OCI-LY7 (cell line): ENCODE measurements around the gene PLPPR3. TPM values are rescaled to one million over a fixed set of nuclear protein-coding genes. Genes with fewer than 3 reads are reported as not detected.

ENCODE experiments used
- BruUV-seq: library from RNA; stranded (reverse); fragments of 400-500 nt; replicated peaks from 2 replicates; lab custom pipeline; 2021; lab: Mats Ljungman, UMichigan
- CTCF ChIA-PET: fragments of 300-600 bp; sonication (Branson Sonifier 250); formaldehyde crosslinking; loops from one replicate; lab custom pipeline; 2022; ENCODE audit warnings: antibody characterized with exemption; ENCODE audit not compliant: unreplicated experiment; lab: Charles Lee
- POLR2A ChIA-PET: fragments of 300-600 bp; sonication (Branson Sonifier 250); formaldehyde crosslinking; loops from one replicate; lab custom pipeline; 2022; ENCODE audit warnings: antibody characterized with exemption; lab: Charles Lee
- DNase-seq: peaks from one replicate; pipeline ENCODE4 v3.0.0-alpha.2; 2015; ENCODE audit warnings: low spot score
- H2AFZ ChIP-seq: fragments of 200-600 bp; sonication (generic), shearing (Covaris generic); 2 replicates; pipeline ENCODE4 v1.6.1; 2014; ENCODE audit warnings: mild to moderate bottlenecking, antibody characterized with exemption, low read length, moderate library complexity
- H3K27ac ChIP-seq: fragments of 200-600 bp; sonication (generic); 2 replicates; pipeline ENCODE4 v1.5.1; 2014; ENCODE audit warnings: mixed run types, low read depth, mild to moderate bottlenecking, moderate library complexity, low read length, inconsistent platforms; ENCODE audit not compliant: poor library complexity, severe bottlenecking
- H3K36me3 ChIP-seq: fragments of 200-600 bp; sonication (generic); 2 replicates; pipeline ENCODE4 v1.6.1; 2014; ENCODE audit warnings: mild to moderate bottlenecking, antibody characterized with exemption, low read length, moderate library complexity, mixed read lengths; ENCODE audit not compliant: insufficient read depth
- H3K4me1 ChIP-seq: fragments of 200-600 bp; sonication (generic); 2 replicates; pipeline ENCODE4 v1.5.1; 2014; ENCODE audit warnings: mild to moderate bottlenecking, low read length; ENCODE audit not compliant: insufficient read depth, poor library complexity, severe bottlenecking
- H3K4me2 ChIP-seq: fragments of 200-600 bp; sonication (generic); 2 replicates; pipeline ENCODE4 v1.6.1; 2014; ENCODE audit warnings: mild to moderate bottlenecking, low read length
- H3K4me3 ChIP-seq: fragments of 200-600 bp; sonication (generic); 2 replicates; pipeline ENCODE4 v1.5.1; 2014; ENCODE audit warnings: mild to moderate bottlenecking, low read depth, low read length; ENCODE audit not compliant: poor library complexity, severe bottlenecking
- H3K79me2 ChIP-seq: fragments of 200-600 bp; sonication (generic); 2 replicates; pipeline ENCODE4 v1.6.1; 2016; ENCODE audit warnings: low read depth, mild to moderate bottlenecking, low read length, moderate library complexity, mixed read lengths; ENCODE audit not compliant: insufficient read depth
- H3K9me2 ChIP-seq: fragments of 200-600 bp; sonication (generic); 2 replicates; pipeline ENCODE4 v1.6.1; 2016; ENCODE audit warnings: mild to moderate bottlenecking, low read length, mixed read lengths; ENCODE audit not compliant: insufficient read depth
- H3K9me3 ChIP-seq: fragments of 200-600 bp; sonication (generic); 2 replicates; pipeline ENCODE4 v1.6.1; 2014; ENCODE audit warnings: mild to moderate bottlenecking, mixed run types, low read length, mixed read lengths
- H4K20me1 ChIP-seq: fragments of 200-600 bp; sonication (generic); 2 replicates; pipeline ENCODE4 v1.6.1; 2014; ENCODE audit warnings: mild to moderate bottlenecking, antibody characterized with exemption, low read length, moderate library complexity, mixed read lengths; ENCODE audit not compliant: insufficient read depth
- CTCF ChIP-seq: fragments of 200-600 bp; sonication (generic); conservative IDR thresholded peaks from 2 replicates; pipeline ENCODE4 v1.5.1; 2014; ENCODE audit warnings: mild to moderate bottlenecking, antibody characterized with exemption, low read length, moderate library complexity, mixed read lengths
- EZH2phosphoT487 ChIP-seq: fragments of 200-600 bp; sonication (generic); IDR thresholded peaks from 2 replicates; pipeline ENCODE4 v1.6.1; 2018; ENCODE audit warnings: low read depth, borderline replicate concordance, mild to moderate bottlenecking, mixed run types, antibody characterized with exemption, low read length, moderate library complexity, mixed read lengths
- intact Hi-C: fragments of 100-400 bp; cut with micrococcal nuclease; formaldehyde crosslinking; loops from one replicate; pipeline ENCODE4 v1.10.0; 2022; ENCODE audit not compliant: unreplicated experiment
- total RNA-seq, 2 experiments: library from RNA; depleted of rRNA in 1 of 2; stranded (reverse); fragments of >200 nt in 1 of 2; shearing (Covaris generic) in 1 of 2; gene quantifications; 2 replicates each; pipeline ENCODE4 v1.2.3, GENCODE V29; 2014 to 2022

PLPPR3 gene
- total RNA-seq, 2 experiments from 2014 or later: not detected

- intact Hi-C loops: no loop called here
- Histone ChIP-seq H4K20me1 (no peaks in the 10 kb centered on the region), H3K9me2 (no peaks in the 10 kb centered on the region), H3K27ac (no peak overlapping the region), H3K4me3 (no peak overlapping the region), H3K79me2 (no peaks in the 10 kb centered on the region), H3K9me3 (no peaks in the 10 kb centered on the region), H3K4me2 (no peak overlapping the region), H2AFZ (no peak overlapping the region), H3K4me1 (no peaks in the 10 kb centered on the region), H3K36me3 (no peaks in the 10 kb centered on the region)
- TF ChIP-seq EZH2phosphoT487 (no peak), CTCF (no peak)
- no TSS peak for BruUV-seq
- DNase-seq: no peak
- ChIA-PET CTCF (no interaction called here), POLR2A (no interaction called here)
These were observed 33.1 kb downstream of the PLPPR3 start for GRCh38 chr19:788686-788982.

DNA sequence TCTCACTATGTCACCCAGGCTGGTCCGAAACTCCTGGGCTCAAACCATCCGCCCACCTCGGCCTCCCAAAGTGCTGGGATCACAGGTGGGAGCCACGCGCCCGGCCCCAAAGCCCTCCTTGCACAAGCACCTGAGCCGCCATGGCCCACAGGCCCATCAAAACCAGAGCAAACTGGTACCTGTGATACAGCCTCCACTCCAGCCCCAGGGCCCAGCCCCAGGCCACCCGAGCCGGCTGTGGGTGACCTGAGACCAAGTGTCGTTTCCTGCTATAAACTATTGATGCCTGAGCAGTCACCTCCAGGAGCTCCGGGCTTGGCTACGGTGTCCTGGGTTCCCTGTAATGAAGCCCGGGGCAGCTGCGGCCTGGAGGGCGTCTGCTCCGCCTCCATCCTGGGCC, 34.2 kb downstream of the PLPPR3 start:
- Histone ChIP-seq H3K4me3 (no peak overlapping the region), H3K9me2 (no peaks in the 10 kb centered on the region), H3K4me1 (no peaks in the 10 kb centered on the region), H4K20me1 (no peaks in the 10 kb centered on the region), H3K36me3 (no peaks in the 10 kb centered on the region), H3K79me2 (no peaks in the 10 kb centered on the region), H3K4me2 (no peak overlapping the region), H3K27ac (no peak overlapping the region), H3K9me3 (no peaks in the 10 kb centered on the region), H2AFZ (no peak overlapping the region)
- intact Hi-C loops: no loop called here
- ChIA-PET CTCF (no interaction called here), POLR2A (no interaction called here)
- DNase-seq: no peak
- TF ChIP-seq EZH2phosphoT487: no peak
- TF ChIP-seq CTCF: no peak
- no TSS peak for BruUV-seq

- H3K4me3 ChIP-seq: no peak overlapping the region
- no peaks in the 10 kb centered on the region for H3K9me3 ChIP-seq
- POLR2A ChIA-PET: interaction anchor here (0.6 kb wide), 1 partner anchor 199 kb away, joined by 4 read pairs; no protein-coding TSS in a partner anchor
- H4K20me1 ChIP-seq: no peaks in the 10 kb centered on the region
- no peaks in the 10 kb centered on the region for H3K4me1 ChIP-seq
- H3K79me2 ChIP-seq: no peaks in the 10 kb centered on the region
- intact Hi-C loops: no loop called here
- H2AFZ ChIP-seq: no peak overlapping the region
- no peak for DNase-seq
- H3K4me2 ChIP-seq: no peak overlapping the region
- no peaks in the 10 kb centered on the region for H3K36me3 ChIP-seq
- H3K9me2 ChIP-seq: no peaks in the 10 kb centered on the region
- CTCF ChIA-PET: no interaction called here
- H3K27ac ChIP-seq: no peak overlapping the region
- no peak for TF ChIP-seq CTCF
- no peak for TF ChIP-seq EZH2phosphoT487
- no TSS peak for BruUV-seq
These were observed 37.2 kb downstream of the PLPPR3 start for GRCh38 chr19:784541-784940.
